Measurements from ENCODE around the gene ROBO1.
"Not testable (repeated sequence)": the region's sequence is repeated elsewhere in the genome, so short reads cannot be mapped to it uniquely, and the experiment has no call there.

The ROBO1 gene

DNA sequence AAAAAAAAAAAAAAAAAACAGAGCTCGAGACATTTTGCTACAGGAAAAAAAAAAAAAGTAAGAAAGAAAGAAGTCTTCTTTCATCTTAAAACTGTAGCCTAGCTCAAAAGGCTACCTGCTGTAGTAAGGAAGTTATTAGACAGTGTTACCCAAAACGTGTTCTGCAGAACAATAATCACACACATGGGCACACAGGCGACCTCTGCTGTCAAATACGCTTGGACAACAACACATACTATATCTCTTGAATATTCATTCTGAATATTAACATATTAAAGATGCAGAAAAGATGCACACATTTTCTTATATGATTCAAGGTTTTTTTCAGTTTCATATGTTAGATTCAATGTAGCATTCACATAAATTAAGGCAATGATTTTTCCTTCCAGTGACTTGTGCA lies 215.8 kb downstream of the ROBO1 start:
- no peak for DNase-seq (ENCODE audit: low read depth in 2 of 2)

DNA sequence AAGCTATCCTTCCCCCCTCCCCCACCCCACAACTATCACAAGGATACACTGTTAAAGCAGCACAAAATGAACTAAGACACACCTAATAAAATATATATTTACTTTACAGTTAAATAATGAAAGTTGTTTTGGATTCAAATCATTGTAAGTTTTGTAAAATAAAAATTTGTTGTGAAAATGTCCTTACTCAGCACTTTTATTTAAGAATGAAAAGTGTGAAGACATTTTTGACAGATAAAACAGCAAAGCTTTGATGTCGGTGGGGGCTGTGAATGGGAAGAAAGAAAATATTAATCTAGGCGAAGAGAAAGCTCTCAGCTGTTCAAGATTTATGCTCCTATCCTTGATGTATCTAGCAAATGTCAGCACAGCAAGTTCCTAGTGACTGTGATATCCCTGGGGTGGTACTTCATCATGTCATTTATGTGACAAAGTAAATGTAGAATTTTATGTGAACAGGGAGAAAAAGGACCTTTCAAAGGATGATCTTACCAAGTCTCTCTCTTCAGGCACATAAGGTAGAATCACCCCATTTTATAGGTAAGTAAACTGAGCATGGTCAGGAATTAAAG lies 216.4 kb downstream of the ROBO1 start:
- DNase-seq (ENCODE audit: low read depth in 2 of 2) = no peak

DNA sequence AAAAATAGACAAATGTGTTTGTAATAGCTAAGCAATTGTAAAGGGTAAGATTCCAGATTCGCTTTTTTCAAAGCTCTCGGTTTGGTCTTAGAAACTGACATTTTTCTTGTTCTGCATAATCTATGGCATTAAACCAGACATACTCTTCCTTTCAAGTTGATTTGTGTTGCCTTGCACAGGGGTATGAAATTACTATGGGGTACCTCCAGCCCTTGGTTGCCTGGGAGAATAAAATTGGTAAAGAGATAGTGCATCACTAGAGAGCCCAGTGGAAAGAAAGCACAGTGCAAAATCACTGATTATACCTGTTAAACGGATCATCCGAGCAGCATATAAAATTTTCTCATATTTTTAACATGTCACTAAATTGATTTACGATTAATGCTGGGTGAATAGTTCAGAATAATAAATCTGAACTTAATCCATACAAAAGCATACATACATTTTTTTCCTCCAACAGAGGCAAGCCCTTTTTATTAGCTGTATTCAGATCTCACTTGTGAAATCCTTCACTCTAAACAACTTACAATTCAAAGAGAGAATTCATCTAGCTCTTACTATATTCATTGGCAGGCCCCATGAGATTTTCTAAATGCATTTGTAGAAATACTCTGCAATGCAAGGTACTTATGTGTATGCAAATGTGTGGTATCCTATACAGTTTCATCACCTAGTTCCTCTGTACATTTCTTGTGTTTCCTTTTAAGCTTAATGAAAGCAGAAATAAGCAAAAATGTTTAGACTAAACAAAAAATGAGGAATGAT lies 224.4 kb downstream of the ROBO1 start:
- no peak for DNase-seq (ENCODE audit: low read depth in 2 of 2)

GRCh38 chr3:79534727-79535126 lies 233.1 kb downstream of the ROBO1 start:
- DNase-seq (ENCODE audit: low read depth in 2 of 2) = no peak

GRCh38 chr3:79531566-79532295 lies 236.1 kb downstream of the ROBO1 start:
- DNase-seq (ENCODE audit: low read depth in 2 of 2) = no peak

GRCh38 chr3:79521221-79521848 lies 246.5 kb downstream of the ROBO1 start:
- DNase-seq (ENCODE audit: low read depth in 2 of 2) = no peak

- DNase-seq (ENCODE audit: low read depth in 2 of 2) = no peak
Observed at GRCh38 chr3:79517766-79518413, 249.9 kb downstream of the ROBO1 start.

GRCh38 chr3:79516795-79517194 lies 251.0 kb downstream of the ROBO1 start:
- no peak for DNase-seq (ENCODE audit: low read depth in 2 of 2)

- no peak for DNase-seq (ENCODE audit: low read depth in 2 of 2)
Observed at GRCh38 chr3:79515072-79515471, 252.7 kb downstream of the ROBO1 start.

DNA sequence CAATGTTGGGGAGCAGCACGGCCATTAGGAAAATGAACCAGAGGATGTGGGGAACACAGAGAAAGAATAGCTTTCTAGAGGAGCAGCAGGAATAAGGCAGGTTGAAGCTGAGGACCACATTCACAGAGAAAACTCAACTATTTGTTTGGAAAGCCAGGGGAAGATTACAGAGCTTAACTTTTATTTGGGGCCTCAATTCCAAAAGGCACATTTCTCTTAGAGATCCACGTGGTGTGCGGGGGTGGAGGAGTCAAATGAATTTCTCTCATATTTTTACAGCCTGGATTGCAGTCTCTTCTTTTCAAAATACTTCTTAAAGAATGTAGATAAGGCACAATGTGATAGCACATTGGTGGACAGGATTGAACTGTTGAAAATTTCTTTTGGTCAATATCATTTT lies 253.7 kb downstream of the ROBO1 start:
- DNase-seq (ENCODE audit: low read depth in 2 of 2) = no peak

- no peak for DNase-seq (ENCODE audit: low read depth in 2 of 2)
Observed at GRCh38 chr3:79506751-79507150, 261.0 kb downstream of the ROBO1 start.

DNA sequence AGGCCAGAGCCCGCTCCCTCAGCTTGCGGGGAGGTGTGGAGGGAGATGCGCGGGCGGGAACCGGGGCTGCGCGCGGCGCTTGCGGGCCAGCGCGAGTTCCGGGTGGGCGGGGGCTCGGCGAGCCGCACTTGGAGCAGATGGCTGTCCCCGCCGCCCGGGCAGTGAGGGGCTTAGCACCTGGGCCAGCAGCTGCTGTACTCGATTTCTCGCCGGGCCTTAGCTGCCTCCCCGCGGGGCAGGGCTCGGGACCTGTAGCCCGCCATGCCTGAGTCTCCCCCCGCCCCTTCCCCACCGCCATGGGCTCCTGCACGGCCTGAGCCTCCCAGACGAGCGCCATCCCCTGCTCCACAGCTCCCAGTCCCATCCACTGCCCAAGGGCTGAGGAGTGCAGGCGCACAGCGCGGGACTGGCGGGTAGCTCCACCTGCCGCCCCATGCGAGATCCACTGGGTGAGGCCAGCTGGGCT lies 265.5 kb downstream of the ROBO1 start:
- not testable (repeated sequence) for DNase-seq (ENCODE audit: low read depth in 2 of 2)

DNA sequence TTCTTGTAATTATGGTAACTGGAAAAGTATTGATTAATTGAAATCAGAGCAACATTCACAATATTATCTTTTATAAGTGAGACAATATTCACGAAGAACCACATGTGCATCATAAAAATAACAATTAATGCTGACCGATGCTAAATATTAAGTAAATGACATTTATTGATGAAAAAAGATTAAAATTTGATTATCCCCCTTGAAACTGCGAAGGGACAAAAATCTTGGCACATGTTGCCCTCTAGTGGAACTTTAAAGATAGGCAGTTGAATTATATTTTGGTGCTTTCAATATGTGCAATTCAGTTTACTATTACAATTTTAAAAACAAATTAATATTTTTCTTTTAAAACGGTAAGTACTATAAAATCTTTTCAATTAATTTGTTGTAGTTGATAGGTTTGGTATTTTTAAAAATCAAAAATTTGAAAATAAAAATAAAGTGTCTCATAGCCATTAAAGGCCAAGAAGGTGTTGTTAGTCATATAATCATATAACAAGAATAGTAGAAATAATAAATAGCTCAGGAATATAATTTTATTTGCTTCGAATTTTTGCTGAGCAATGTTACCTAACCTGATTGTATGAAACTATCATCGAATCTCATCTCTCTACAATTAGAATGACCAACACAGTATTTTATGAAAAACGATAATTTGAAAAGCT lies 270.2 kb downstream of the ROBO1 start:
- DNase-seq (ENCODE audit: low read depth in 2 of 2) = no peak

DNA sequence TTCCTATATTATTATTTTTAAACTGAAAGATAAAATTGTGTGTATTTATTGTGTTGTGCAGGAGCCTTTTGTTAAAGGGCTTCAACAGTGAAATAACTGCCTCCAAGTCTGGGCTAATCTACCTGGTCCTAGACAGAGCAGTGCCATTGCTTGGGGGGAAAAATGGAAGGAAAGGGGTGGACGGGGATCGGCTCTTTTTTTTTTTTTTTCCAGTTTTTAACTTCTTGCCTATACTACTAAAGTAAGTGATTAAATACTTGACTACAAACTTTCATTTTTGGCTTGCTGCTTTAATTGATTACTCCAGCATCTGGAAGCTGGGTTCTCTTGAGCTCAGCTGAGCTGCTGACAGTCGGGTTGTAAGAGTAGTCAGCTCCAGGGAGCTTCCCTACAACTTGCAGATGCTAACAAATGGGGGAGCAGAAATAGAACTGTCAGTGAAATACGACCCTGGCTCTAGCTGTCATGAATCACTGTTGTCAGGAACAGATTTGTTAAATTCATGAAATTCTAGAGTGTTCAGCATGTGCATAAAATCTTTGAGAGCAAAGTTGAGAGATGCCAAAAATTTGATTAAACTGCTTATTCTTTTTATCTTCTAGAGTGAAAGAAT lies 276.7 kb downstream of the ROBO1 start:
- DNase-seq (ENCODE audit: low read depth in 2 of 2) = no peak

DNA sequence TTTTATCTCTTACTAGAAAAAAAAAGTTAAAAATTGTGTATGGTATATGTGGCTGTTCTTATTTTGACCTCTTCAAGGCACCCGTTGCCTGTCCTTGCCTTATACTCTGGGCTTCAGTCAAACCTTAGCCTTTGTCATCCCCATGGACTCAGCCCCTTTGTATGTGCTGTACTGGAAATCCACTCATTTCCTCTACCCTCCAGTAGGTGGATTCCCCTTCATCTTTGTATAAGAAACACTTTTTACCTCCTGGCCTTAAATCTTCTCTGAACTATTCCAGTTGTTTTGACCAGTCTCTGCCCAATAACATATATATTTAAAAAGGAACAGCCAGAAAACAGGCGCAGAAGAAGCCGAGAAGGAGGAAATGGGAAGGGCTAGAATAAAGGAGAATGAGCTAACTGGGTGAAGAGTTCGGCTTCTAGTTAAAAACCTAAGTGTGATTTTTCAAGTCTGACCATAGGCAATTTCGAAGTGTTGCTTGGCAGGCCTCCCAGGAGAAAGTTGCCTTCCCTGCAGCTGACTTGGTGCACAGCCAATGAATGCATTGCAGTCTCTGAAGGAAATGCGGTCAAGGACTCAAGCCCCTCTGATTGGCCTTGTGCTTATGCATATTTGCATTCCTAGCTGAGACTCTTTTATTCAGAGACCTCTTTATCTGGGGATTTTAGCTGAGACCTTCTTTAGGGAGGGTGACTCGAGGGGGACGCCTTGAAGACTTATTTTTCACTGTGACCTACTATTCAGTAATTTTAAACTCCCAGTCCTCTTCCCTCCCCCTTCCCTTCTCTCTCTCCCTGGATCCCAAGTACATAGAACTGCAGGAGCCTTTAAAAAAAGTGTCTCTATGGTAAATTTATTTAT lies 277.4 kb downstream of the ROBO1 start:
- no peak for DNase-seq (ENCODE audit: low read depth in 2 of 2)

GRCh38 chr3:79488407-79488806 lies 279.4 kb downstream of the ROBO1 start:
- DNase-seq (ENCODE audit: low read depth in 2 of 2) = no peak

GRCh38 chr3:79480746-79481145 lies 287.1 kb downstream of the ROBO1 start:
- DNase-seq (ENCODE audit: low read depth in 2 of 2) = no peak

DNA sequence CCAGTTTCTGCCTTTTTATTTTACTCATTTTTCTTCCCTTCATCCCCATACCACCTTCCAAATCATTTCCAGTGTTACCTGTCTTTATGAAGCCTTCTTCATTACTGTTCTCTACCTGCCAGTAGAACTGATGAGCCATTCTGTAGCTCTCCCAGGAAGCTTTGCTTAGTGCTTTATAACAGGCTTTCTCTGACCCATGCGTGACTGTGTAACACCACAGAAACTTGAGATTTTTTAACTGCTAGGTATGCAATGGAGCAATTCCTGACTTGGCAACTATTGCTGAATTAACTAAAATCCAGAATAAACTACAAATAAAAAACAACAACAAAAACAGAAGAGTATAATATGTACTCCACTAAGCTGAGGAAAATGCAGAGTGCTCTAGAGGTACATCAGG lies 289.2 kb downstream of the ROBO1 start:
- DNase-seq (ENCODE audit: low read depth in 2 of 2) = no peak

DNA sequence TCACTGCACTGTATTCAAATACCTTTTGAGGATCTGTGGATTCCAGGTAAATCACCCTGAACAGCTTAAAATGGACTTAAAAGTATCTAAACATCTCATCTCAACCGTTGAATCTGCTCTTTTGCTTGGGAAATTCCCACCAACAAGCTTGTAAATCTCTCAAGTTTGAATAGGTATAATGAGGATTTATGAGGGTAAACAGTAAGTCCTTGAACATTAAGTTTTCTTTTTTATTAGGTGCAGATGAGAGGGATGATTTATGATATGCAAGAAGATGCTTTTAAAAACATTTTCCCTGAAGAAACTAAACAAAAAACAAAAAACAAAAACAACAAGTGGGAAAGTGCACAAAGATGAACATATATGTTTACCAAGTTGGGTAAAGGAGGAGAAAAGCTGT lies 290.6 kb downstream of the ROBO1 start:
- DNase-seq (ENCODE audit: low read depth in 2 of 2) = no peak

DNA sequence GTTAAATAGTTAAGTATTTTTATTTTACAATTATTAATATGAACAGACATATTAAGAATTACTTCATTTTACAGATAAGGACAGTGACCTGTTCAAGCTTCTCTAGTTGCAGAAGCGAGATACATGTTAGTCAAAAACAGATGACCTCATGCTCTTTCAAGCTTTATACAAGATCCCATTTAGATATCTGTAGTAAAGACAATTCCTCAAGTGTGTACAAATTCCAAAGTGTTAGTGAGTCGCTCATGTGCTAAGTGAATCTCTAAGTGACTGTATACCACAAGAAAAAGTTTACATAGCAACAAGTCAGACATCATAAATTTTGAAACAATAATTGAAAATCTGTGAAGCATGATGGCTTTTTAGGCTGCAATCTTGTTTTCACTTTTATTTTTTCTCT lies 293.8 kb downstream of the ROBO1 start:
- no peak for DNase-seq (ENCODE audit: low read depth in 2 of 2)
